Ascending aorta (tissue), 2 donors: ENCODE results near the gene RFWD3. TPM values are rescaled to one million over a fixed set of nuclear protein-coding genes. Genes with fewer than 3 reads are reported as not detected.

Experiments
- DNase-seq, 2 donors: peaks; one replicate each; pipeline ENCODE4 v3.0.0-alpha.2; 2019; ENCODE audit warnings: low spot score in 2 of 2
- H3K27ac ChIP-seq, 2 donors: fragments of 200-600 bp; sonication (generic); one replicate each; pipeline ENCODE4 v1.5.1; 2016 to 2017; ENCODE audit warnings: mild to moderate bottlenecking in 1 of 2
- H3K27me3 ChIP-seq: fragments of 200-600 bp; sonication (generic); one replicate; pipeline ENCODE4 v1.5.1; 2017
- H3K36me3 ChIP-seq, 2 donors: fragments of 200-600 bp; sonication (generic); one replicate each; pipeline ENCODE4 v1.5.1; 2016
- H3K4me1 ChIP-seq, 2 donors: fragments of 200-600 bp; sonication (generic); one replicate each; pipeline ENCODE4 v1.5.1; 2016 to 2017; ENCODE audit warnings: mild to moderate bottlenecking in 1 of 2
- H3K4me3 ChIP-seq, 2 donors: fragments of 200-600 bp; sonication (generic); one replicate each; pipeline ENCODE4 v1.5.1; 2016 to 2017; ENCODE audit warnings: mild to moderate bottlenecking in 1 of 2
- H3K9me3 ChIP-seq, 2 donors: fragments of 200-600 bp; sonication (generic); one replicate each; pipeline ENCODE4 v1.5.1; 2016
- intact Hi-C: fragments of 100-400 bp; cut with DNase I; formaldehyde crosslinking; loops from one replicate; pipeline ENCODE4 v1.15.1; 2023
- total RNA-seq: library from RNA; depleted of rRNA; stranded (reverse); fragments of >200 nt; gene quantifications from one replicate; pipeline ENCODE4 v1.1.0, GENCODE V29; 2016
- TF ChIP-seq, protein P1 (sequence below), 3 experiments: fragments of 200-600 bp in 2 of 3; fragments of 450-650 bp in 1 of 3; sonication (generic) in 2 of 3; IDR thresholded peaks; one replicate each; pipeline ENCODE4 v1.5.1; 2016 to 2019; ENCODE audit warnings: antibody characterized with exemption in 3 of 3, mild to moderate bottlenecking in 1 of 3, moderate library complexity in 1 of 3

RFWD3 gene
- total RNA-seq, 1 donor from 2014 or later = 54.6 TPM

- Histone ChIP-seq H3K36me3 (peaks cover 0 to 12% of the 10 kb centered on the region in 2 donors), H3K9me3 (no peaks in the 10 kb centered on the region), H3K4me3 (no peak overlapping the region), H3K4me1 (peaks cover 0 to 4% of the 10 kb centered on the region in 2 donors), H3K27me3 (no peaks in the 10 kb centered on the region), H3K27ac (no peak overlapping the region)
- intact Hi-C loops = no loop called here
- no peak for DNase-seq
- TF ChIP-seq, protein P1, sequence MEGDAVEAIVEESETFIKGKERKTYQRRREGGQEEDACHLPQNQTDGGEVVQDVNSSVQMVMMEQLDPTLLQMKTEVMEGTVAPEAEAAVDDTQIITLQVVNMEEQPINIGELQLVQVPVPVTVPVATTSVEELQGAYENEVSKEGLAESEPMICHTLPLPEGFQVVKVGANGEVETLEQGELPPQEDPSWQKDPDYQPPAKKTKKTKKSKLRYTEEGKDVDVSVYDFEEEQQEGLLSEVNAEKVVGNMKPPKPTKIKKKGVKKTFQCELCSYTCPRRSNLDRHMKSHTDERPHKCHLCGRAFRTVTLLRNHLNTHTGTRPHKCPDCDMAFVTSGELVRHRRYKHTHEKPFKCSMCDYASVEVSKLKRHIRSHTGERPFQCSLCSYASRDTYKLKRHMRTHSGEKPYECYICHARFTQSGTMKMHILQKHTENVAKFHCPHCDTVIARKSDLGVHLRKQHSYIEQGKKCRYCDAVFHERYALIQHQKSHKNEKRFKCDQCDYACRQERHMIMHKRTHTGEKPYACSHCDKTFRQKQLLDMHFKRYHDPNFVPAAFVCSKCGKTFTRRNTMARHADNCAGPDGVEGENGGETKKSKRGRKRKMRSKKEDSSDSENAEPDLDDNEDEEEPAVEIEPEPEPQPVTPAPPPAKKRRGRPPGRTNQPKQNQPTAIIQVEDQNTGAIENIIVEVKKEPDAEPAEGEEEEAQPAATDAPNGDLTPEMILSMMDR (IDR thresholded peaks at IDR 0.05) = no peak
Observed at GRCh38 chr16:74596586-74596985, 70.1 kb downstream of the RFWD3 start.

DNA sequence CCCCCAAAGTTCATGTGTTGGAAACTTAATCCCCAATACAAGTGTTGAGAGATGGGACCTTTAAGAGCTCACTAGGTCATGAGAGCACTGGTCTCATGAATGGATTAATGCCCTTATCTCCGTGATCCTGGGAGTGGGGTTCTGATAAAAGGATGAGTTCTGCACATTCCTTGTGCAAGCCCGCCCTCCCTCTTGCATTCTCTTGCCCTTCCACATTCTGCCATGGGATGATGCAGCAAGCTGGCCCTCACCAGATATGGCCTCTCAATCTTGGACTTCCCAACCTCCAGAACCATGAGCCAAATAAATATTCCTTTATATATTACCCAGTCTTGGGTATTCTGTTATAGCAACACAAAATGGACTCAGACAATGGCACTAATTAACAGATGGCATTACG lies 73.8 kb downstream of the RFWD3 start:
- Histone ChIP-seq H3K27ac (no peak overlapping the region), H3K9me3 (no peaks in the 10 kb centered on the region), H3K36me3 (peaks cover 0 to 12% of the 10 kb centered on the region in 2 donors), H3K27me3 (no peaks in the 10 kb centered on the region), H3K4me3 (no peak overlapping the region), H3K4me1 (peaks cover 0 to 4% of the 10 kb centered on the region in 2 donors)
- no peak for DNase-seq
- intact Hi-C loops = no loop called here
- TF ChIP-seq, protein P1 (IDR thresholded peaks at IDR 0.05) = no peak

DNA sequence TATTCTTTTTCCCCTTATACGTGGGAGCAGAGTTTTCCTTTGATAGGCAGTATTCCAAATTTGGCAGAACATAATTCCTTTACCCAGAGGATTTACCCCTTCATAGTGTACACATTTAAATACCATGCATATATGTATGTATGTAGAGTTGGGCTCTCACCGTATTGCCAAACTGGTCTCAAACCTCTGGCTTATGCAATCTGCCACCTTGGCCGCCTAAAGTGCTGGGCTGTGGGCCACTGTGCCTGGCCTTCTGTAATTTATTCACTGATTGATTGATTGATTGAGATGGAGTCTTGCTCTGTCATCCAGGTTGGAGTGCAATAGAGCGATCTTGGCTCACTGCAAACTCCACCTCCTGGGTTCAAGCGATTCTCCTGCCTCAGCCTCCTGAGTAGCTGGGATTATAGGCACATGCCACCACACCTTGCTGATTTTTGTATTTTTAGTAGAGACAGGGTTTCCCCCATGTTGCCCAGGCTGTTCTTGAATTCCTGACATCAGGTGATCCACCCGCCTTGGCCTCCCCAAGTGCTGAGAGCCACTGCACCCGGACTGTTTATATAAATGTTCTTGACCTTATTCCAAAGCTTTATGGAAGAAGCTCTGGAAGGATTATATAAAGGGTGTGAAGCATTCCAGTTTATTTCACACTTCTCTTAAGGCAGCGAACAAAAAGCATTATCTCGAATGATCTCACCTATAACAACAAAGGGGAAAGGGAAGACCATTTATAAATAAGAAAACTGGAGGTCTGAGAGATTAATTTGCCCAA lies 74.6 kb downstream of the RFWD3 start:
- intact Hi-C loops = no loop called here
- no peak overlapping the region for H3K4me3 ChIP-seq
- TF ChIP-seq, protein P1 (IDR thresholded peaks at IDR 0.05) = no peak
- H3K27me3 ChIP-seq = no peaks in the 10 kb centered on the region
- H3K4me1 ChIP-seq = peaks cover 0 to 4% of the 10 kb centered on the region in 2 donors
- H3K9me3 ChIP-seq = no peaks in the 10 kb centered on the region
- no peak for DNase-seq
- H3K27ac ChIP-seq = no peak overlapping the region
- peaks cover 0 to 8% of the 10 kb centered on the region in 2 donors for H3K36me3 ChIP-seq

GRCh38 chr16:74586948-74587347 lies 79.7 kb downstream of the RFWD3 start:
- Histone ChIP-seq H3K36me3 (no peaks in the 10 kb centered on the region), H3K4me3 (no peak overlapping the region), H3K9me3 (no peaks in the 10 kb centered on the region), H3K27ac (no peak overlapping the region), H3K4me1 (no peaks in the 10 kb centered on the region), H3K27me3 (no peaks in the 10 kb centered on the region)
- TF ChIP-seq, protein P1 (IDR thresholded peaks at IDR 0.05) = no peak
- intact Hi-C loops = no loop called here
- DNase-seq = no peak

DNA sequence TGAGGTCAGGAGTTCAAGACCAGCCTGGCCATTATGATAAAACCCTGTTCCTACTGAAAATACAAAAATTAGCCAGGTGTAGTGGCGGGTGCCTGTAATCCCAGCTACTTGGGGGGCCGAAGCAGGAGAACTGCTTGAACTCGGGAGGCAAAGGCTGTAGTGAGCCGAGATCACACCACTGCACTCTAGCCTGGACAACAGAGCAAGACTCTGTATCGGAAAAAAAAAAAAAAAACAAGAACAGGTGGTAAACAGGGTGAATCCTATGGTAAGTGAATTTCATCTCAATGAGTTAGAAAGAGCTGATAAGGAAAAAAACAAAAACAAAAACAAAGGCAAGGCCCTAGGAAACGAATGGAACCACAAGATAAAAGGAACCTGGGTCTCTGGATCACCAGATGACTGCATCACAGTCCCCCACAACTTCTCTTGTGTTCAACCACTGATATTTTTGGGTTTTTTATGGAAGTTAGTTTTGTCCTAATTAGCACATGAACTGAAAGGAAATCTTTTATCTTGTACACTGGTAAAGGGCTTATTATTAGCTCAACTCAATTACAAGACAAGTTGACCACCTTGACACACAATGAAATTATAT lies 80.7 kb downstream of the RFWD3 start:
- no peaks in the 10 kb centered on the region for H3K36me3 ChIP-seq
- TF ChIP-seq, protein P1 (IDR thresholded peaks at IDR 0.05) = no peak
- intact Hi-C loops = no loop called here
- H3K4me1 ChIP-seq = no peaks in the 10 kb centered on the region
- H3K27ac ChIP-seq = no peak overlapping the region
- H3K4me3 ChIP-seq = no peak overlapping the region
- H3K27me3 ChIP-seq = no peaks in the 10 kb centered on the region
- H3K9me3 ChIP-seq = no peaks in the 10 kb centered on the region
- no peak for DNase-seq
